HepG2 (cell line): ENCODE results near the gene SYNGR1. TPM values are rescaled to one million over a fixed set of nuclear protein-coding genes. Genes with fewer than 3 reads are reported as not detected.

Experiments used
- ATAC-seq: fragments of 200-7000 bp; cut with Tn5 transposase; 3 replicates; pipeline ENCODE4 v1.9.1; 2020; ENCODE audit warnings: mild to moderate bottlenecking, moderate library complexity
- BruUV-seq: library from RNA; stranded (reverse); fragments of 400-500 nt; replicated peaks from 2 replicates; lab custom pipeline; 2021; lab: Mats Ljungman, UMichigan
- CTCF ChIA-PET: fragments of 300-600 bp; formaldehyde crosslinking; extraction: SDS; loops from one replicate; lab custom pipeline; 2021; ENCODE audit warnings: low total read pairs, inconsistent platforms, low intra/inter-chr PET ratio; lab: Yijun Ruan, JAX
- POLR2A ChIA-PET: fragments of 350-600 bp; sonication (Branson Sonifier 250); formaldehyde crosslinking; loops from one replicate; lab custom pipeline; 2020; ENCODE audit warnings: antibody characterized with exemption, inconsistent platforms; lab: Yijun Ruan, JAX
- DNase-seq: peaks from one replicate; pipeline ENCODE4 v3.0.0-alpha.2; 2015; ENCODE audit warnings: low spot score
- FAIRE-seq: peaks from 3 replicates; lab custom pipeline; 2011; peaks lifted over from hg19 to GRCh38; lab: Jason Lieb, UNC
- H2AFZ ChIP-seq: one replicate; pipeline ENCODE4 v1.6.1; 2011; ENCODE audit warnings: low read length, inconsistent platforms
- H3K27ac ChIP-seq: fragments of 300-600 bp; 3 replicates; pipeline ENCODE4 v1.8.0; 2011; ENCODE audit warnings: mixed run types, mild to moderate bottlenecking, mixed read lengths, low read length, inconsistent platforms; ENCODE audit not compliant: insufficient read depth; ENCODE audit errors: extremely low read length
- H3K27me3 ChIP-seq, 2 experiments: fragments of 200-600 bp in 1 of 2; 2 replicates in 1 of 2; 3 replicates in 1 of 2; pipeline versions ENCODE4 v1.6.0 to v1.8.0; 2011; ENCODE audit warnings: low read length in 2 of 2, mild to moderate bottlenecking in 2 of 2, moderate library complexity in 2 of 2, inconsistent platforms in 1 of 2; ENCODE audit not compliant: insufficient read depth in 2 of 2, control insufficient read depth in 1 of 2
- H3K36me3 ChIP-seq, 2 experiments: fragments of 200-600 bp in 1 of 2; replicated peaks in 1 of 2; 2 replicates in 1 of 2; 3 replicates in 1 of 2; pipeline versions ENCODE4 v1.5.1 to v1.8.0; 2011; ENCODE audit warnings: low read length in 2 of 2, inconsistent platforms in 1 of 2; ENCODE audit not compliant: insufficient read depth in 2 of 2, control insufficient read depth in 1 of 2
- H3K4me1 ChIP-seq: 2 replicates; pipeline ENCODE4 v1.5.1; 2012; ENCODE audit warnings: low read length, inconsistent platforms; ENCODE audit not compliant: insufficient read depth
- H3K4me2 ChIP-seq: 2 replicates; pipeline ENCODE4 v1.6.0; 2011; ENCODE audit warnings: low read depth, low read length, inconsistent platforms
- H3K4me3 ChIP-seq, 3 experiments: fragments of 200-600 bp in 1 of 3; sonication (generic), shearing (Covaris generic) in 1 of 3; replicated peaks in 1 of 3; 2 replicates each; pipeline ENCODE4 v1.5.1; 2011 to 2016; ENCODE audit warnings: low read length in 3 of 3, inconsistent platforms in 2 of 3, low read depth in 2 of 3, mild to moderate bottlenecking in 2 of 3, control low read depth in 1 of 3, mixed read lengths in 1 of 3; ENCODE audit not compliant: insufficient read depth in 1 of 3
- H3K79me2 ChIP-seq: one replicate; pipeline ENCODE4 v1.6.1; 2011; ENCODE audit warnings: low read length, inconsistent platforms; ENCODE audit not compliant: insufficient read depth
- H3K9ac ChIP-seq: 2 replicates; pipeline ENCODE4 v1.6.0; 2011; ENCODE audit warnings: mild to moderate bottlenecking, low read depth, low read length, inconsistent platforms; ENCODE audit not compliant: insufficient read depth
- H3K9me3 ChIP-seq: 2 replicates; pipeline ENCODE4 v1.5.1; 2012; ENCODE audit warnings: mild to moderate bottlenecking, low read length
- H4K20me1 ChIP-seq: 2 replicates; pipeline ENCODE4 v1.6.0; 2011; ENCODE audit warnings: inconsistent platforms, mild to moderate bottlenecking, low read length, moderate library complexity; ENCODE audit not compliant: insufficient read depth
- AKAP8 ChIP-seq: sonication (generic); formaldehyde crosslinking; IDR thresholded peaks from 2 replicates; pipeline ENCODE4 v1.5.1; 2020; ENCODE audit warnings: mild to moderate bottlenecking, missing genetic modification reagents
- CCAR2 ChIP-seq: fragments of 200-400 bp; formaldehyde crosslinking; optimal IDR thresholded peaks from 2 replicates; pipeline ENCODE3; 2018; ENCODE audit warnings: low read depth, mild to moderate bottlenecking, low read length, moderate library complexity
- MEIS1 ChIP-seq: sonication (generic); formaldehyde crosslinking; IDR thresholded peaks from 2 replicates; pipeline ENCODE4 v1.9.0; 2021; ENCODE audit warnings: mild to moderate bottlenecking, missing genetic modification reagents, moderate library complexity, borderline replicate concordance
- SATB2 ChIP-seq: sonication (generic); formaldehyde crosslinking; IDR thresholded peaks from 2 replicates; pipeline ENCODE4 v1.5.0; 2020; ENCODE audit warnings: missing genetic modification reagents
- SNAI1 ChIP-seq: sonication (generic); formaldehyde crosslinking; IDR thresholded peaks from 2 replicates; pipeline ENCODE4 v1.5.0; 2020; ENCODE audit warnings: mild to moderate bottlenecking, missing genetic modification reagents, borderline replicate concordance
- SP4 ChIP-seq: sonication (generic); formaldehyde crosslinking; IDR thresholded peaks from 2 replicates; pipeline ENCODE4 v1.8.1; 2023; ENCODE audit warnings: mild to moderate bottlenecking, missing genetic modification reagents
- TBP ChIP-seq: sonication (generic); formaldehyde crosslinking; IDR thresholded peaks from 2 replicates; pipeline ENCODE4 v1.5.0; 2020; ENCODE audit warnings: missing genetic modification reagents
- ZBTB8A ChIP-seq: sonication (generic); formaldehyde crosslinking; IDR thresholded peaks from 2 replicates; pipeline ENCODE4 v1.4.0; 2020; ENCODE audit warnings: mild to moderate bottlenecking, low read depth, missing genetic modification reagents, borderline replicate concordance
- ZNF143 ChIP-seq: sonication (generic); formaldehyde crosslinking; IDR thresholded peaks from 2 replicates; pipeline ENCODE4 v1.4.0; 2020; ENCODE audit warnings: missing genetic modification reagents
- ZNF546 ChIP-seq: sonication (generic); formaldehyde crosslinking; conservative IDR thresholded peaks from 2 replicates; pipeline ENCODE4 v1.8.1; 2023; ENCODE audit warnings: mild to moderate bottlenecking, missing genetic modification reagents
- ZNF564 ChIP-seq: sonication (generic); formaldehyde crosslinking; IDR thresholded peaks from 2 replicates; pipeline ENCODE4 v1.8.1; 2023; ENCODE audit warnings: mild to moderate bottlenecking, missing genetic modification reagents
- ZNF660 ChIP-seq: sonication (generic); formaldehyde crosslinking; IDR thresholded peaks from 2 replicates; pipeline ENCODE4 v1.5.1; 2020; ENCODE audit warnings: mild to moderate bottlenecking, low read depth, missing genetic modification reagents, borderline replicate concordance
- ZNF713 ChIP-seq: sonication (generic); formaldehyde crosslinking; IDR thresholded peaks from 2 replicates; pipeline ENCODE4 v1.4.0; 2020; ENCODE audit warnings: mild to moderate bottlenecking, missing genetic modification reagents
- ZNF737 ChIP-seq: sonication (generic); formaldehyde crosslinking; IDR thresholded peaks from 2 replicates; pipeline ENCODE4 v1.5.0; 2020; ENCODE audit warnings: missing genetic modification reagents, mild to moderate bottlenecking, borderline replicate concordance
- ZSCAN22 ChIP-seq: sonication (generic); formaldehyde crosslinking; IDR thresholded peaks from 2 replicates; pipeline ENCODE4 v1.4.0; 2020; ENCODE audit warnings: mild to moderate bottlenecking, missing genetic modification reagents
- WGBS: methylation state at CpG from one replicate; pipeline ENCODE4 v1.1.6; 2017; ENCODE audit warnings: low lambda C conversion rate; 5-methylcytosine and 5-hydroxymethylcytosine counted together
- in situ Hi-C: cut with HindIII; loops from 2 replicates; pipeline ENCODE4 v1.10.0; 2017; ENCODE audit warnings: low pct_unique_long_range_greater_than_20kb; ENCODE audit not compliant: extremely low pct_ligation_motif_present
- intact Hi-C: fragments of 100-400 bp; cut with micrococcal nuclease; formaldehyde crosslinking; loops from one replicate; pipeline ENCODE4 v1.10.0; 2022; ENCODE audit not compliant: unreplicated experiment
- polyA plus RNA-seq, 8 experiments: library from polyadenylated mRNA; depleted of rRNA in 3 of 8; stranded (reverse) in 7 of 8; unstranded in 1 of 8; fragments of >200 nt; fragmentation: Illumina TruSeq in 4 of 8; extraction: Trizol in 4 of 8; gene quantifications; 2 replicates each; pipeline versions ENCODE4 v1.2.1 to v1.2.3, GENCODE V29; 2011 to 2016; ENCODE audit warnings: low read depth in 4 of 8, missing spikeins in 1 of 8, mixed read lengths in 1 of 8; ENCODE audit not compliant: insufficient read depth in 1 of 8
- total RNA-seq, 5 experiments: library from RNA; depleted of rRNA; stranded (reverse); fragments of >200 nt; fragmentation: Illumina TruSeq; extraction: Trizol; gene quantifications; 2 replicates each; pipeline ENCODE4 v1.2.3, GENCODE V29; 2016; ENCODE audit warnings: low read depth in 1 of 5
- TF ChIP-seq, protein P1 (sequence below): sonication (generic); formaldehyde crosslinking; IDR thresholded peaks from 2 replicates; pipeline ENCODE4 v1.4.0; 2020; ENCODE audit warnings: missing genetic modification reagents, borderline replicate concordance
- TF ChIP-seq, protein P2 (sequence below): sonication (generic); formaldehyde crosslinking; IDR thresholded peaks from 2 replicates; pipeline ENCODE4 v1.8.0; 2022; ENCODE audit warnings: missing genetic modification reagents, low read depth, mild to moderate bottlenecking, borderline replicate concordance
- TF ChIP-seq, protein P3 (sequence below): sonication (generic); formaldehyde crosslinking; IDR thresholded peaks from 2 replicates; pipeline ENCODE4 v1.5.0; 2020; ENCODE audit warnings: mild to moderate bottlenecking, low read depth, missing genetic modification reagents, borderline replicate concordance
- TF ChIP-seq, protein P4 (sequence below): sonication (generic); formaldehyde crosslinking; IDR thresholded peaks from 2 replicates; pipeline ENCODE4 v1.8.1; 2023; ENCODE audit warnings: mild to moderate bottlenecking, missing genetic modification reagents

Gene SYNGR1
- total and polyA plus RNA-seq, 2 of the 13 experiments (the other 11 are each of a cell fraction or from before 2014, with no cell fraction given) = 0.27 to 2.7 TPM

DNA sequence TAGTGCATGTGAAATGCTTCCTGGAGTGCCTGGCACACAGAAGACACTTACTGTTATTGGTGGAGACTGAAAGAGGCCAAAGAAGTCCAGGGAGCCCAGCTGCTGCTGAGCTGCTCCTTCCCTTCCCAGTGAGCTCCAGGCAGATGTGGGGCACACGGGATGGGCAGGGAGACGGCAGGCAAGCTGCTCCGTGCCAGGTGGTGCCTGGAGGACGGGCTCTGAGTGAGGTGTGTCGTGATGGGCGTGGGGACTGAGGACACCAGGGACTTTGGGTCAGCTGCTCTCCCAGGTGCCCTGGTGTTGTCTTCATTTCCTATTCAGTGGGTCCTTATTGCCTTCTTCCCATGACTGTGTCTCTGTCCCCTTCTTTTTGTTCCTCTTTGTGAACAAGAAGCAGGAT is 69.3 kb downstream of the SYNGR1 start:
- DNase-seq (no peak), ATAC-seq (no peak), FAIRE-seq (no peak)
- CTCF ChIA-PET = no interaction called here
- 92% methylated on average over 4 of the region's 6 CpGs for WGBS
- H3K9ac ChIP-seq = no peak overlapping the region
- no TSS peak for BruUV-seq
- H4K20me1 ChIP-seq = no peaks in the 10 kb centered on the region
- no peak overlapping the region for H2AFZ ChIP-seq
- in situ Hi-C loops (no loop called here), intact Hi-C loops (no loop called here)
- H3K4me2 ChIP-seq = no peak overlapping the region
- no peaks in the 10 kb centered on the region for H3K9me3 ChIP-seq
- POLR2A ChIA-PET = no interaction called here
- H3K79me2 ChIP-seq = no peaks in the 10 kb centered on the region
- H3K4me1 ChIP-seq = no peaks in the 10 kb centered on the region
- H3K4me3 ChIP-seq = no peak overlapping the region
- no peaks in the 10 kb centered on the region for H3K27me3 ChIP-seq
- TF ChIP-seq, protein P1, sequence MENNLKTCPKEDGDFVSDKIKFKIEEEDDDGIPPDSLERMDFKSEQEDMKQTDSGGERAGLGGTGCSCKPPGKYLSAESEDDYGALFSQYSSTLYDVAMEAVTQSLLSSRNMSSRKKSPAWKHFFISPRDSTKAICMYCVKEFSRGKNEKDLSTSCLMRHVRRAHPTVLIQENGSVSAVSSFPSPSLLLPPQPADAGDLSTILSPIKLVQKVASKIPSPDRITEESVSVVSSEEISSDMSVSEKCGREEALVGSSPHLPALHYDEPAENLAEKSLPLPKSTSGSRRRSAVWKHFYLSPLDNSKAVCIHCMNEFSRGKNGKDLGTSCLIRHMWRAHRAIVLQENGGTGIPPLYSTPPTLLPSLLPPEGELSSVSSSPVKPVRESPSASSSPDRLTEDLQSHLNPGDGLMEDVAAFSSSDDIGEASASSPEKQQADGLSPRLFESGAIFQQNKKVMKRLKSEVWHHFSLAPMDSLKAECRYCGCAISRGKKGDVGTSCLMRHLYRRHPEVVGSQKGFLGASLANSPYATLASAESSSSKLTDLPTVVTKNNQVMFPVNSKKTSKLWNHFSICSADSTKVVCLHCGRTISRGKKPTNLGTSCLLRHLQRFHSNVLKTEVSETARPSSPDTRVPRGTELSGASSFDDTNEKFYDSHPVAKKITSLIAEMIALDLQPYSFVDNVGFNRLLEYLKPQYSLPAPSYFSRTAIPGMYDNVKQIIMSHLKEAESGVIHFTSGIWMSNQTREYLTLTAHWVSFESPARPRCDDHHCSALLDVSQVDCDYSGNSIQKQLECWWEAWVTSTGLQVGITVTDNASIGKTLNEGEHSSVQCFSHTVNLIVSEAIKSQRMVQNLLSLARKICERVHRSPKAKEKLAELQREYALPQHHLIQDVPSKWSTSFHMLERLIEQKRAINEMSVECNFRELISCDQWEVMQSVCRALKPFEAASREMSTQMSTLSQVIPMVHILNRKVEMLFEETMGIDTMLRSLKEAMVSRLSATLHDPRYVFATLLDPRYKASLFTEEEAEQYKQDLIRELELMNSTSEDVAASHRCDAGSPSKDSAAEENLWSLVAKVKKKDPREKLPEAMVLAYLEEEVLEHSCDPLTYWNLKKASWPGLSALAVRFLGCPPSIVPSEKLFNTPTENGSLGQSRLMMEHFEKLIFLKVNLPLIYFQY = no peak
- TF ChIP-seq CCAR2 (no peak), ZNF713 (no peak), SNAI1 (CRISPR knock-in tag) (no peak), ZNF143 (CRISPR knock-in tag) (no peak), SATB2 (CRISPR knock-in tag) (no peak), AKAP8 (CRISPR knock-in tag) (no peak), ZNF546 (CRISPR knock-in tag) (no peak), ZNF564 (CRISPR knock-in tag) (no peak), ZSCAN22 (CRISPR knock-in tag) (no peak), ZNF737 (CRISPR knock-in tag) (no peak), ZNF660 (CRISPR knock-in tag) (no peak), TBP (CRISPR knock-in tag) (no peak), MEIS1 (CRISPR knock-in tag) (no peak), SP4 (CRISPR knock-in tag) (no peak), ZBTB8A (CRISPR knock-in tag) (no peak)
- TF ChIP-seq, protein P2, sequence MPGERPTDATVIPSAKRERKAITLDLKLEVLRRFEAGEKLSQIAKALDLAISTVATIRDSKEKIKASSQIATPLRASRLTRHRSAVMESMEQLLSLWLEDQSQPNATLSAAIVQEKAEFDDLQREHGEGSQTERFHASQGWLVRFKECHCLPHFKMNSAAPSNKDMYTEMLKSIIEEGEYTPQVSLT = no peak
- TF ChIP-seq, protein P3, sequence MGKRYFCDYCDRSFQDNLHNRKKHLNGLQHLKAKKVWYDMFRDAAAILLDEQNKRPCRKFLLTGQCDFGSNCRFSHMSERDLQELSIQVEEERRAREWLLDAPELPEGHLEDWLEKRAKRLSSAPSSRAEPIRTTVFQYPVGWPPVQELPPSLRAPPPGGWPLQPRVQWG (CRISPR knock-in tag) = no peak
- TF ChIP-seq, protein P4, sequence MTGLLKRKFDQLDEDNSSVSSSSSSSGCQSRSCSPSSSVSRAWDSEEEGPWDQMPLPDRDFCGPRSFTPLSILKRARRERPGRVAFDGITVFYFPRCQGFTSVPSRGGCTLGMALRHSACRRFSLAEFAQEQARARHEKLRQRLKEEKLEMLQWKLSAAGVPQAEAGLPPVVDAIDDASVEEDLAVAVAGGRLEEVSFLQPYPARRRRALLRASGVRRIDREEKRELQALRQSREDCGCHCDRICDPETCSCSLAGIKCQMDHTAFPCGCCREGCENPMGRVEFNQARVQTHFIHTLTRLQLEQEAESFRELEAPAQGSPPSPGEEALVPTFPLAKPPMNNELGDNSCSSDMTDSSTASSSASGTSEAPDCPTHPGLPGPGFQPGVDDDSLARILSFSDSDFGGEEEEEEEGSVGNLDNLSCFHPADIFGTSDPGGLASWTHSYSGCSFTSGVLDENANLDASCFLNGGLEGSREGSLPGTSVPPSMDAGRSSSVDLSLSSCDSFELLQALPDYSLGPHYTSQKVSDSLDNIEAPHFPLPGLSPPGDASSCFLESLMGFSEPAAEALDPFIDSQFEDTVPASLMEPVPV (CRISPR knock-in tag) = no peak
- peaks cover 27 to 62% of the 10 kb centered on the region in 2 experiments for H3K36me3 ChIP-seq
- no peak overlapping the region for H3K27ac ChIP-seq
